Transverse colon (tissue), 4 donors: ENCODE results near the gene KRT13. TPM values are rescaled to one million over a fixed set of nuclear protein-coding genes. Genes with fewer than 3 reads are reported as not detected.

Experiments used
- DNase-seq: peaks from one replicate; pipeline ENCODE4 v3.0.0-alpha.2; 2019
- H3K27ac ChIP-seq, 4 donors: fragments of 200-600 bp; sonication (generic); 2 replicates each; pipeline ENCODE4 v1.5.1; 2016 to 2018; ENCODE audit warnings: inconsistent platforms in 4 of 4
- H3K27me3 ChIP-seq: fragments of 200-600 bp; sonication (generic); 2 replicates; pipeline ENCODE4 v1.5.1; 2017; ENCODE audit warnings: inconsistent platforms
- H3K36me3 ChIP-seq, 4 donors: fragments of 200-600 bp; sonication (generic); 2 replicates each; pipeline ENCODE4 v1.5.1; 2017 to 2019; ENCODE audit warnings: inconsistent platforms in 4 of 4
- H3K4me1 ChIP-seq, 4 donors: fragments of 200-600 bp; sonication (generic); 2 replicates each; pipeline ENCODE4 v1.5.1; 2017 to 2020; ENCODE audit warnings: inconsistent platforms in 4 of 4
- H3K4me3 ChIP-seq, 4 donors: fragments of 200-600 bp; sonication (generic); 1 replicate in 1 of 4; 2 replicates in 3 of 4; pipeline versions ENCODE4 v1.5.1 to v1.6.1; 2017 to 2019; ENCODE audit warnings: inconsistent platforms in 4 of 4
- H3K9me3 ChIP-seq, 2 donors: fragments of 200-600 bp; sonication (generic); 2 replicates each; pipeline ENCODE4 v1.5.1; 2017 to 2019; ENCODE audit warnings: inconsistent platforms in 2 of 2
- EP300 ChIP-seq: sonication (generic); formaldehyde crosslinking; IDR thresholded peaks from one replicate; pipeline ENCODE4 v1.6.1; 2017; ENCODE audit warnings: antibody characterized with exemption, low read depth
- POLR2A ChIP-seq: fragments of 450-650 bp; IDR thresholded peaks from one replicate; pipeline ENCODE4 v1.6.1; 2016; ENCODE audit warnings: antibody characterized with exemption, mild to moderate bottlenecking, moderate library complexity
- POLR2AphosphoS5 ChIP-seq, 3 donors: sonication (generic); formaldehyde crosslinking; IDR thresholded peaks; one replicate each; pipeline ENCODE4 v1.6.1; 2016; ENCODE audit warnings: antibody characterized with exemption in 3 of 3
- WGBS, 2 donors: methylation state at CpG; one replicate each; pipeline ENCODE4 v1.1.5; 2018; ENCODE audit warnings: low coverage in 1 of 2; 5-methylcytosine and 5-hydroxymethylcytosine counted together
- in situ Hi-C, 4 donors: fragments of 200-750 bp; cut with MboI; loops; one replicate each; pipeline versions ENCODE4 v1.15.0 to v1.15.1; 2017; ENCODE audit warnings: low sequenced_read_pairs in 3 of 4, low pct_ligation_motif_present in 1 of 4, low pct_unique_long_range_greater_than_20kb in 1 of 4
- intact Hi-C: fragments of 100-400 bp; cut with DNase I; formaldehyde crosslinking; loops from one replicate; pipeline ENCODE4 v1.15.1; 2023; ENCODE audit warnings: low total_unique reads
- total RNA-seq, 4 donors: library from RNA; depleted of rRNA; stranded (reverse); fragments of >200 nt; gene quantifications; one replicate each; pipeline ENCODE4 v1.1.0, GENCODE V29; 2016
- TF ChIP-seq, protein P1 (sequence below), 5 experiments: fragments of 200-600 bp in 3 of 5; fragments of 450-650 bp in 2 of 5; sonication (generic) in 3 of 5; IDR thresholded peaks; 1 replicate in 2 of 5; 2 replicates in 3 of 5; pipeline ENCODE4 v1.5.1; 2016 to 2017; ENCODE audit warnings: antibody characterized with exemption in 5 of 5, inconsistent platforms in 3 of 5, mild to moderate bottlenecking in 2 of 5, moderate library complexity in 1 of 5

The KRT13 gene
- total RNA-seq, 4 donors from 2014 or later = 0.27 TPM; not detected in 3

DNA sequence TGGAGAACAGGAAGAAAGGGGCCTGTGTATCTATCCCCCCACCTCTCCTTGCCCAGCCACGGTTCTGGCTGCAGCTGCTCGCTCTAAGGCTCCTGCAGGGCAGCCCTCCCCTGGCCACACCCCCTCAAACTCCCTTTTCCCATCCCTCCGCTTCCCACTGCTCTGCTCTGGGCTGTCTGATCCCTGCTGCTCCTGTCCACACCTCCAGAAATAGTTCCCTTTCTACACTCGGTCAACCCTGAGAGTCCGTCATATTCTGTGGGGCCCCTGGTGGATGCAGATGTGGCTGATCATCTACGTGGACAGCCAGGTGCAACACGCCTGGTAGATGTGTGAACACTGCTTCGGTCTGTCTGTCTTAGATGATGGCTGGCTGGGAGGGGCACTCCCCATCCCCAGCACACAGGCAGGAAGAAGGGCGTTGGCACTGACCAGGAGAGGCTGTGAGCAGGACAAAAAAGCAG lies 42.0 kb upstream of the KRT13 start:
- DNase-seq = no peak
- in situ Hi-C loops (loop anchor here in 3 of 4 donors (5.0 to 25.0 kb wide), 4 partner anchors 117 to 643 kb away; no protein-coding TSS in a partner anchor), intact Hi-C loops (loop anchor here (5.0 kb wide), 2 partner anchors 100 to 115 kb away; no protein-coding TSS in a partner anchor)
- Histone ChIP-seq H3K4me1 (peaks cover 6 to 55% (median 42%) of the 10 kb centered on the region in 4 donors), H3K4me3 (no peak overlapping the region), H3K36me3 (no peaks in the 10 kb centered on the region), H3K27me3 (no peaks in the 10 kb centered on the region), H3K9me3 (no peaks in the 10 kb centered on the region), H3K27ac (peak overlapping the region; percentile 80 to 88 (median 84))
- 67% methylated on average over 9 of the region's 9 CpGs; no CpG with 5 or more reads in 1 of the 2 donors for WGBS, 2 donors
- TF ChIP-seq EP300 (no peak), POLR2AphosphoS5 (IDR thresholded peaks at IDR 0.05) (no peak), POLR2A (no peak)
- TF ChIP-seq, protein P1, sequence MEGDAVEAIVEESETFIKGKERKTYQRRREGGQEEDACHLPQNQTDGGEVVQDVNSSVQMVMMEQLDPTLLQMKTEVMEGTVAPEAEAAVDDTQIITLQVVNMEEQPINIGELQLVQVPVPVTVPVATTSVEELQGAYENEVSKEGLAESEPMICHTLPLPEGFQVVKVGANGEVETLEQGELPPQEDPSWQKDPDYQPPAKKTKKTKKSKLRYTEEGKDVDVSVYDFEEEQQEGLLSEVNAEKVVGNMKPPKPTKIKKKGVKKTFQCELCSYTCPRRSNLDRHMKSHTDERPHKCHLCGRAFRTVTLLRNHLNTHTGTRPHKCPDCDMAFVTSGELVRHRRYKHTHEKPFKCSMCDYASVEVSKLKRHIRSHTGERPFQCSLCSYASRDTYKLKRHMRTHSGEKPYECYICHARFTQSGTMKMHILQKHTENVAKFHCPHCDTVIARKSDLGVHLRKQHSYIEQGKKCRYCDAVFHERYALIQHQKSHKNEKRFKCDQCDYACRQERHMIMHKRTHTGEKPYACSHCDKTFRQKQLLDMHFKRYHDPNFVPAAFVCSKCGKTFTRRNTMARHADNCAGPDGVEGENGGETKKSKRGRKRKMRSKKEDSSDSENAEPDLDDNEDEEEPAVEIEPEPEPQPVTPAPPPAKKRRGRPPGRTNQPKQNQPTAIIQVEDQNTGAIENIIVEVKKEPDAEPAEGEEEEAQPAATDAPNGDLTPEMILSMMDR (IDR thresholded peaks at IDR 0.05) = no peak

DNA sequence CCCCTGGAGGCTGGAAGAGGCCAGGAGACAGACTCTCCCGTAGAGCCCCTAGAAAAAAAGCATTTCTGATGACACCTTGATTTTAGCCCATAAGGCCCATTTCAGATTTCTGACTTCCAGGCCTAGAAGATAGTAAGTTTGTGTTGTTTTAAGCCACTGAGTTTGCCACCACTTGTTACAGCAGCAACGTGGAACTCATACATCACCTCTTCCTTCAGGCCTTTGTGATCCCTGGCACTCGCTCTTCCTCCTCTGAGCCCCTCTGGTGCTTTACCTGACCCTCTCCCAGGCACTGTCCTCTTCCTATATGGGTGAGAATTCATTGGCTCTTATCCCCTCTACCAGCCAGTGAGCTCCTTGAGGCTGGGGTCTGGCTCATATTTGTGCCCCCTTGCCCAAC lies 41.4 kb upstream of the KRT13 start:
- no peak for DNase-seq
- intact Hi-C loops = loop anchor here (5.0 kb wide), 2 partner anchors 100 to 115 kb away; no protein-coding TSS in a partner anchor
- TF ChIP-seq, protein P1 (IDR thresholded peaks at IDR 0.05) = no peak
- TF ChIP-seq POLR2A (no peak), POLR2AphosphoS5 (IDR thresholded peaks at IDR 0.05) (no peak), EP300 (no peak)
- Histone ChIP-seq H3K9me3 (no peaks in the 10 kb centered on the region), H3K27me3 (no peaks in the 10 kb centered on the region), H3K36me3 (no peaks in the 10 kb centered on the region), H3K27ac (no peak overlapping the region), H3K4me3 (no peak overlapping the region), H3K4me1 (peaks cover 6 to 61% (median 43%) of the 10 kb centered on the region in 4 donors)
- WGBS, 2 donors = 91 to 92% methylated on average over 2 to 3 of the region's 3 CpGs
- in situ Hi-C loops = loop anchor here in 3 of 4 donors (5.0 to 25.0 kb wide), 4 partner anchors 118 to 642 kb away; no protein-coding TSS in a partner anchor

DNA sequence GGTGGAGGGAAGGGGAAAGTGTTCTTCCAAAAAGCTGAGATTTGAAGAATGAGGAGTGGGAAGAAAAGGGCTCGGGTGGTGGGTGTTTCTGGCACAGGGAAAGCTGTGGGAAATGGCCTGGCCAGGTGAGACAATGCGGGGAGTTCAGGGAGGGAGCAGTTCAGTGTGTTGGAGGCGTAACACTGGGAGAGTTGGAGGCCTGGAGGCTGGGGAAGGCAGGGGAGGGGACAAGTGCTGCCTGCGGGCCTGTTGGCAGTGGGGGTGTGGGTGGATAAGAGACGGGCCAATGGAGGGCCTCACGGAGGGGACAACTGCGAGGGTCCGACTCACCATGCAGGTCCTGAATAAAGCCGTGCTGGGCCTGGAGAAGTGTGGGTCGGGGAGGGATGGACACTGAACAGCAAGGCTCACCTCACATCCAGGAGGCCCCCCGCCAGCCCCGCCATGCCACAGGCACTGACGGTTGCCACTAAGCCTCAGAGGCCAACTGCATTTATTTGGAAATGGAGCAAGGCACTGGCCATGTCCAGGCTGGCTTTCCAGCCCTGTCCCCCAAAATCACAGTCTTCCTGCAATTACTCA lies 40.5 kb upstream of the KRT13 start:
- Histone ChIP-seq H3K27ac (no peak overlapping the region), H3K9me3 (no peaks in the 10 kb centered on the region), H3K4me3 (no peak overlapping the region), H3K36me3 (no peaks in the 10 kb centered on the region), H3K4me1 (peaks cover 6 to 65% (median 45%) of the 10 kb centered on the region in 4 donors), H3K27me3 (no peaks in the 10 kb centered on the region)
- WGBS, 2 donors = 67 to 81% methylated on average over 5 to 13 of the region's 13 CpGs
- no peak for DNase-seq
- TF ChIP-seq POLR2AphosphoS5 (IDR thresholded peaks at IDR 0.05) = no peak
- TF ChIP-seq, protein P1 (IDR thresholded peaks at IDR 0.05) = no peak
- TF ChIP-seq POLR2A = no peak
- TF ChIP-seq EP300 = no peak
- intact Hi-C loops = loop anchor here (5.0 kb wide), 2 partner anchors 101 to 116 kb away; no protein-coding TSS in a partner anchor
- in situ Hi-C loops = loop anchor here in 3 of 4 donors (5.0 to 25.0 kb wide), 4 partner anchors 119 to 641 kb away; no protein-coding TSS in a partner anchor

DNA sequence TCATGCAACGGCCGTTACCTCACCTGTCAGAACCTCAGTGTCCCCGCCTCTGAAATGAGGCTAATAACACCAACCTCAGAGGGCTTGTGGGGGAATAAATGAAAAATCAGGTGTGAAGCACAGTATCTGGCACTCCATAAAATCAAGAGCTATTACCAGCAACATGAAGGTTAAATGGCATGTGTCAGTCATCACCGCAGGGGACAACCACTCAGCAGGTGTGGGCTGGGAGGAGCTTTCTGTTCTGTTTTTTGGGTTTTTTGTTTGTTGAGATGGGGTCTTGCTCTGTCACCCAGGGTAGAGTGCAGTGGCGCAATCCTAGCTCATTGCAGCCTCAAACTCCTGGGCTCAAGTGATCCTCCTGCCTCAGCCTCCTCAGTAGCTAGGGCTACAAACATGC lies 39.5 kb upstream of the KRT13 start:
- TF ChIP-seq POLR2AphosphoS5 (IDR thresholded peaks at IDR 0.05) (no peak), EP300 (no peak), POLR2A (no peak)
- TF ChIP-seq, protein P1 (IDR thresholded peaks at IDR 0.05) = no peak
- WGBS, 2 donors = 88 to 93% methylated on average over 2 to 5 of the region's 5 CpGs
- H3K27me3 ChIP-seq = no peaks in the 10 kb centered on the region
- in situ Hi-C loops = loop anchor here in 3 of 4 donors (5.0 to 25.0 kb wide), 4 partner anchors 120 to 640 kb away; no protein-coding TSS in a partner anchor
- intact Hi-C loops = loop anchor here (5.0 kb wide), 2 partner anchors 102 to 117 kb away; no protein-coding TSS in a partner anchor
- no peaks in the 10 kb centered on the region for H3K36me3 ChIP-seq
- no peak for DNase-seq
- no peaks in the 10 kb centered on the region for H3K9me3 ChIP-seq
- H3K27ac ChIP-seq = peak overlapping the region; percentile 61 to 75 (median 70)
- no peak overlapping the region for H3K4me3 ChIP-seq
- H3K4me1 ChIP-seq = peaks cover 6 to 57% (median 41%) of the 10 kb centered on the region in 4 donors
